GM20000 (cell line): ENCODE measurements around the gene DMGDH.

ENCODE experiments used
- DNase-seq: peaks from one replicate; pipeline ENCODE4 v3.0.0; 2012; ENCODE audit warnings: low spot score
- CTCF ChIP-seq: IDR thresholded peaks from 2 replicates; pipeline ENCODE4 v1.5.1; 2012; ENCODE audit warnings: mild to moderate bottlenecking, control low read depth; ENCODE audit errors: extremely low read depth, missing control alignments

The DMGDH gene

GRCh38 chr5:79014631-79015030 lies 54.8 kb downstream of the DMGDH start:
- TF ChIP-seq CTCF = no peak
- no peak for DNase-seq

- no peak for TF ChIP-seq CTCF
- DNase-seq = no peak
These were observed 57.6 kb downstream of the DMGDH start for GRCh38 chr5:79011869-79012268.

DNA sequence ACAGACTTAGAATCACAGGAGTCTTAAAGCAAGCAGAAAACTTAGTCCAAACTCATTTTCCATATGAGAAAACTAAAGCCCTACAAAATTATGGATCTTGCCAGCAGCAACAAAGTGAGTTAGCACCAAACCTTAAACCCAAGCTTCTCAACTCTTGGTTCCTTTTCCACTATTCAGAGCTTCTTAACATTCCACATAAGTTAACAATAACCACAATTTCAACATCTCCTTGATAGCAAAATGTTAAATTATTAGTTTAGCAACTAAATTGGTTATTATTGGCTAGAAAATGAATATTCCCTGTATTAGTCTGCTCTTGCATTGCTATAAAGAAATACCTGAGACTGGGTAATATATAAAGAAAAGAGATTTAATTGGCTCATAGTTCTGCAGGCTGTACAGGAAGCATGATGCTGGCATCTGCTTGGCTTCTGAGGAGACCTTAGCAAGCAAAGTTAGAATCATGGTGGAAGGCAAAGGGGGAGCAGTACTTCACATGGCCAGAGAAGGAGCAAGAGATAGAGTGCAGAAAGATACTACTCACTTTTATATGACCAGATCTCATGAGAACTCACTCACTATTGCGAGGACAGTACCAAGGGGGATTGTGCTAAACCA lies 58.1 kb downstream of the DMGDH start:
- no peak for TF ChIP-seq CTCF
- no peak for DNase-seq

DNA sequence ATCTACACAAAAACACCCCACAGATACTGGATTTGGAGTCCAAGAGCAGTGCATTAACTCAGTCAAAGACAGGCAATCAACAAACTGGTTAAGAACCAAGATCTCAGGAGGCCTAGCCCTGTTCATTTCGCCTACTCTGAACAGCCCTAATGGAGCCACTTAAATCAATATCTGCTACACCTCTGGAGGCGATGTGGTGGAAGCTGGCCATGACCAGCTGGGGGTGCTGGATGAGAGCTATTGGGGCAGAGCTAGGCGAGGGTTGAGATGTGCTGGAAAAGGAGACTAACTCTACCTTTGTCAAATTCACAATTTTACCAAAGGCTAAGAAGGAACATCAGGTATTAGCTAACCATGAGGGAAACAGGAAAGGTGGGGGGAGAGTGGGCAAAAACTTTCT lies 61.1 kb downstream of the DMGDH start:
- DNase-seq = no peak
- no peak for TF ChIP-seq CTCF

GRCh38 chr5:79007872-79008271 lies 61.6 kb downstream of the DMGDH start:
- no peak for DNase-seq
- no peak for TF ChIP-seq CTCF

GRCh38 chr5:79005936-79006631 lies 63.4 kb downstream of the DMGDH start:
- DNase-seq = no peak
- no peak for TF ChIP-seq CTCF

- DNase-seq = no peak
- no peak for TF ChIP-seq CTCF
These were observed 64.3 kb downstream of the DMGDH start for GRCh38 chr5:79005151-79005550.
